HepG2 (cell line): ENCODE data around the gene OSR1. TPM values are rescaled to one million over a fixed set of nuclear protein-coding genes. Genes with fewer than 3 reads are reported as not detected.

Experiments used
- GATAD2A ChIP-seq: IDR thresholded peaks from 2 replicates; pipeline ENCODE4 v1.6.1; 2016
- HCFC1 ChIP-seq: fragments of 150-350 bp; IDR thresholded peaks from 2 replicates; pipeline ENCODE4 v1.6.1; 2014; ENCODE audit warnings: low read depth, low read length
- JARID2 ChIP-seq: sonication (generic); formaldehyde crosslinking; IDR thresholded peaks from 2 replicates; pipeline ENCODE4 v1.8.1; 2023; ENCODE audit warnings: missing genetic modification reagents, inconsistent platforms; ENCODE audit not compliant: insufficient replicate concordance
- JUNB ChIP-seq: sonication (generic); formaldehyde crosslinking; IDR thresholded peaks from 2 replicates; pipeline ENCODE4 v1.8.0; 2022; ENCODE audit warnings: missing genetic modification reagents, mild to moderate bottlenecking, borderline replicate concordance
- MTF2 ChIP-seq: sonication (generic); formaldehyde crosslinking; IDR thresholded peaks from 2 replicates; pipeline ENCODE4 v1.5.0; 2020; ENCODE audit warnings: missing genetic modification reagents, borderline replicate concordance
- NONO ChIP-seq, 2 experiments: fragments of 450-650 bp in 1 of 2; sonication (generic) in 1 of 2; formaldehyde crosslinking in 1 of 2; IDR thresholded peaks in 1 of 2; conservative IDR thresholded peaks in 1 of 2; 2 replicates each; pipeline versions ENCODE4 v1.6.1 to v1.8.0; 2017 to 2022; ENCODE audit warnings: mild to moderate bottlenecking in 1 of 2, missing genetic modification reagents in 1 of 2, moderate library complexity in 1 of 2
- NR2F1 ChIP-seq, 2 experiments: fragments of 450-650 bp in 1 of 2; formaldehyde crosslinking in 1 of 2; IDR thresholded peaks; 2 replicates each; pipeline versions ENCODE4 v1.5.0 to v1.6.1; 2016 to 2020; ENCODE audit warnings: mild to moderate bottlenecking in 1 of 2, missing compliant biosample characterization in 1 of 2, missing genetic modification reagents in 1 of 2, moderate library complexity in 1 of 2
- NRL ChIP-seq: sonication (generic); formaldehyde crosslinking; IDR thresholded peaks from 2 replicates; pipeline ENCODE4 v1.5.0; 2020; ENCODE audit warnings: missing genetic modification reagents, mild to moderate bottlenecking, moderate library complexity, borderline replicate concordance
- RFX3 ChIP-seq: IDR thresholded peaks from 2 replicates; pipeline ENCODE4 v1.6.1; 2016; ENCODE audit warnings: missing biosample characterization, missing genetic modification reagents
- SMAD1 ChIP-seq: sonication (generic); formaldehyde crosslinking; IDR thresholded peaks from 2 replicates; pipeline ENCODE4 v1.4.0; 2020; ENCODE audit warnings: missing genetic modification reagents, low read depth, mild to moderate bottlenecking, borderline replicate concordance
- ZNF513 ChIP-seq: sonication (generic); formaldehyde crosslinking; conservative IDR thresholded peaks from 2 replicates; pipeline ENCODE4 v1.5.0; 2020; ENCODE audit warnings: missing genetic modification reagents
- ZSCAN30 ChIP-seq: sonication (generic); formaldehyde crosslinking; IDR thresholded peaks from 2 replicates; pipeline ENCODE4 v1.5.0; 2020; ENCODE audit warnings: mild to moderate bottlenecking, missing genetic modification reagents
- polyA plus RNA-seq, 8 experiments: library from polyadenylated mRNA; depleted of rRNA in 3 of 8; stranded (reverse) in 7 of 8; unstranded in 1 of 8; fragments of >200 nt; fragmentation: Illumina TruSeq in 4 of 8; extraction: Trizol in 4 of 8; gene quantifications; 2 replicates each; pipeline versions ENCODE4 v1.2.1 to v1.2.3, GENCODE V29; 2011 to 2016; ENCODE audit warnings: low read depth in 4 of 8, missing spikeins in 1 of 8, mixed read lengths in 1 of 8; ENCODE audit not compliant: insufficient read depth in 1 of 8
- total RNA-seq, 5 experiments: library from RNA; depleted of rRNA; stranded (reverse); fragments of >200 nt; fragmentation: Illumina TruSeq; extraction: Trizol; gene quantifications; 2 replicates each; pipeline ENCODE4 v1.2.3, GENCODE V29; 2016; ENCODE audit warnings: low read depth in 1 of 5
- TF ChIP-seq, protein P1 (sequence below): sonication (generic); formaldehyde crosslinking; IDR thresholded peaks from 2 replicates; pipeline ENCODE4 v1.4.0; 2020; ENCODE audit warnings: missing genetic modification reagents, borderline replicate concordance
- TF ChIP-seq, protein P2 (sequence below), 2 experiments: sonication (generic) in 1 of 2; formaldehyde crosslinking in 1 of 2; IDR thresholded peaks; 2 replicates each; pipeline versions ENCODE4 v1.6.1 to v1.9.0; 2014 to 2022; ENCODE audit warnings: antibody characterized with exemption in 1 of 2, borderline replicate concordance in 1 of 2, inconsistent platforms in 1 of 2, low read depth in 1 of 2, missing genetic modification reagents in 1 of 2

OSR1 gene
- total and polyA plus RNA-seq, 2 of the 13 experiments (the other 11 are each of a cell fraction or from before 2014, with no cell fraction given): 0.63 to 1.1 TPM

GRCh38 chr2:19347619-19348562 is 10.5 kb downstream of the OSR1 start (continued):
- TF ChIP-seq, protein P1, sequence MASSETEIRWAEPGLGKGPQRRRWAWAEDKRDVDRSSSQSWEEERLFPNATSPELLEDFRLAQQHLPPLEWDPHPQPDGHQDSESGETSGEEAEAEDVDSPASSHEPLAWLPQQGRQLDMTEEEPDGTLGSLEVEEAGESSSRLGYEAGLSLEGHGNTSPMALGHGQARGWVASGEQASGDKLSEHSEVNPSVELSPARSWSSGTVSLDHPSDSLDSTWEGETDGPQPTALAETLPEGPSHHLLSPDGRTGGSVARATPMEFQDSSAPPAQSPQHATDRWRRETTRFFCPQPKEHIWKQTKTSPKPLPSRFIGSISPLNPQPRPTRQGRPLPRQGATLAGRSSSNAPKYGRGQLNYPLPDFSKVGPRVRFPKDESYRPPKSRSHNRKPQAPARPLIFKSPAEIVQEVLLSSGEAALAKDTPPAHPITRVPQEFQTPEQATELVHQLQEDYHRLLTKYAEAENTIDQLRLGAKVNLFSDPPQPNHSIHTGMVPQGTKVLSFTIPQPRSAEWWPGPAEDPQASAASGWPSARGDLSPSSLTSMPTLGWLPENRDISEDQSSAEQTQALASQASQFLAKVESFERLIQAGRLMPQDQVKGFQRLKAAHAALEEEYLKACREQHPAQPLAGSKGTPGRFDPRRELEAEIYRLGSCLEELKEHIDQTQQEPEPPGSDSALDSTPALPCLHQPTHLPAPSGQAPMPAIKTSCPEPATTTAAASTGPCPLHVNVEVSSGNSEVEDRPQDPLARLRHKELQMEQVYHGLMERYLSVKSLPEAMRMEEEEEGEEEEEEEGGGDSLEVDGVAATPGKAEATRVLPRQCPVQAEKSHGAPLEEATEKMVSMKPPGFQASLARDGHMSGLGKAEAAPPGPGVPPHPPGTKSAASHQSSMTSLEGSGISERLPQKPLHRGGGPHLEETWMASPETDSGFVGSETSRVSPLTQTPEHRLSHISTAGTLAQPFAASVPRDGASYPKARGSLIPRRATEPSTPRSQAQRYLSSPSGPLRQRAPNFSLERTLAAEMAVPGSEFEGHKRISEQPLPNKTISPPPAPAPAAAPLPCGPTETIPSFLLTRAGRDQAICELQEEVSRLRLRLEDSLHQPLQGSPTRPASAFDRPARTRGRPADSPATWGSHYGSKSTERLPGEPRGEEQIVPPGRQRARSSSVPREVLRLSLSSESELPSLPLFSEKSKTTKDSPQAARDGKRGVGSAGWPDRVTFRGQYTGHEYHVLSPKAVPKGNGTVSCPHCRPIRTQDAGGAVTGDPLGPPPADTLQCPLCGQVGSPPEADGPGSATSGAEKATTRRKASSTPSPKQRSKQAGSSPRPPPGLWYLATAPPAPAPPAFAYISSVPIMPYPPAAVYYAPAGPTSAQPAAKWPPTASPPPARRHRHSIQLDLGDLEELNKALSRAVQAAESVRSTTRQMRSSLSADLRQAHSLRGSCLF: peak; percentile 60; the same call in 1 of the 2 replicates
- TF ChIP-seq JARID2 (peak; percentile 71), MTF2 (CRISPR knock-in tag) (peak; percentile 82), NRL (CRISPR knock-in tag) (peak; percentile 87; the same call in 1 of the 2 replicates), NONO (IDR thresholded peaks at IDR 0.05) (no peak), NONO (CRISPR knock-in tag; conservative IDR thresholded peaks at IDR 0.05) (peak; percentile 82), RFX3 (CRISPR knock-in tag) (no peak), JUNB (CRISPR knock-in tag) (no peak), NR2F1 (CRISPR knock-in tag; IDR thresholded peaks at IDR 0.05) (no peak), ZSCAN30 (CRISPR knock-in tag) (no peak), HCFC1 (peak; percentile 14; the same call in 1 of the 2 replicates), ZNF513 (CRISPR knock-in tag) (0 out of 2 replicates have a peak, but pooled peaks have one; percentile 77), GATAD2A (CRISPR knock-in tag) (peak; percentile 44), SMAD1 (CRISPR knock-in tag) (peak; percentile 95; the same call in 1 of the 2 replicates)
- TF ChIP-seq, protein P2, sequence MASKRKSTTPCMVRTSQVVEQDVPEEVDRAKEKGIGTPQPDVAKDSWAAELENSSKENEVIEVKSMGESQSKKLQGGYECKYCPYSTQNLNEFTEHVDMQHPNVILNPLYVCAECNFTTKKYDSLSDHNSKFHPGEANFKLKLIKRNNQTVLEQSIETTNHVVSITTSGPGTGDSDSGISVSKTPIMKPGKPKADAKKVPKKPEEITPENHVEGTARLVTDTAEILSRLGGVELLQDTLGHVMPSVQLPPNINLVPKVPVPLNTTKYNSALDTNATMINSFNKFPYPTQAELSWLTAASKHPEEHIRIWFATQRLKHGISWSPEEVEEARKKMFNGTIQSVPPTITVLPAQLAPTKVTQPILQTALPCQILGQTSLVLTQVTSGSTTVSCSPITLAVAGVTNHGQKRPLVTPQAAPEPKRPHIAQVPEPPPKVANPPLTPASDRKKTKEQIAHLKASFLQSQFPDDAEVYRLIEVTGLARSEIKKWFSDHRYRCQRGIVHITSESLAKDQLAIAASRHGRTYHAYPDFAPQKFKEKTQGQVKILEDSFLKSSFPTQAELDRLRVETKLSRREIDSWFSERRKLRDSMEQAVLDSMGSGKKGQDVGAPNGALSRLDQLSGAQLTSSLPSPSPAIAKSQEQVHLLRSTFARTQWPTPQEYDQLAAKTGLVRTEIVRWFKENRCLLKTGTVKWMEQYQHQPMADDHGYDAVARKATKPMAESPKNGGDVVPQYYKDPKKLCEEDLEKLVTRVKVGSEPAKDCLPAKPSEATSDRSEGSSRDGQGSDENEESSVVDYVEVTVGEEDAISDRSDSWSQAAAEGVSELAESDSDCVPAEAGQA (IDR thresholded peaks at IDR 0.05; ENCODE audit: low read depth): peak; percentile 98
- TF ChIP-seq, protein P2 (CRISPR knock-in tag; IDR thresholded peaks at IDR 0.05; ENCODE audit: borderline replicate concordance): peak; percentile 97
